ENCODE results near the gene PPFIA1. TPM values are rescaled to one million over a fixed set of nuclear protein-coding genes. Genes with fewer than 3 reads are reported as not detected.

The PPFIA1 gene
- total RNA-seq, 6 experiments from 2014 or later: 29.4 to 40.0 (median 32.7) TPM

DNA sequence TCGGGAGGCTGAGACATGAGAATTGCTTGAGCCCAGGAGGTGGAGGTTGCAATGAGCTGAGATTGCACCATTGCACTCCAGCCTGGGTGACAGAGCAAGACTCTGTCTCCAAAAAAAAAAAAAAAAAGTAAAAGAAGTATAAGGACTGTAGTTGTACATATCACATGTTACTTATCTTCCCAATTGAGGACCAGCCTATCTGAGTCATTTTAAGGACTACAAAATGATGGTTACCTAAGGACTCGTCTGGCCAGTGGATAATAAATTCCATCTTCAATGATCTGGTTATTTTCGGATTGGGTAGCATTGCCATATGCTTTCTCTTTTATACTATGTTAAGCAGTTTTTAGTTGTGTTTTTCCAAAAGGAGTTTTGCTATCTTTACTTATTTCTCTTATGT, 55.3 kb downstream of the PPFIA1 start:
- no peak overlapping the region for H3K4me3 Mint-ChIP-seq
- H3K27me3 Mint-ChIP-seq (ENCODE audit: insufficient read depth): no peaks in the 10 kb centered on the region; the same call in 1 of the 2 replicates
- DNase-seq: no peak
- peak overlapping the region; percentile 61 for H3K27ac Mint-ChIP-seq
- H3K36me3 Mint-ChIP-seq (ENCODE audit: low read depth): peaks cover 37% of the 10 kb centered on the region
- TF ChIP-seq, protein P1, sequence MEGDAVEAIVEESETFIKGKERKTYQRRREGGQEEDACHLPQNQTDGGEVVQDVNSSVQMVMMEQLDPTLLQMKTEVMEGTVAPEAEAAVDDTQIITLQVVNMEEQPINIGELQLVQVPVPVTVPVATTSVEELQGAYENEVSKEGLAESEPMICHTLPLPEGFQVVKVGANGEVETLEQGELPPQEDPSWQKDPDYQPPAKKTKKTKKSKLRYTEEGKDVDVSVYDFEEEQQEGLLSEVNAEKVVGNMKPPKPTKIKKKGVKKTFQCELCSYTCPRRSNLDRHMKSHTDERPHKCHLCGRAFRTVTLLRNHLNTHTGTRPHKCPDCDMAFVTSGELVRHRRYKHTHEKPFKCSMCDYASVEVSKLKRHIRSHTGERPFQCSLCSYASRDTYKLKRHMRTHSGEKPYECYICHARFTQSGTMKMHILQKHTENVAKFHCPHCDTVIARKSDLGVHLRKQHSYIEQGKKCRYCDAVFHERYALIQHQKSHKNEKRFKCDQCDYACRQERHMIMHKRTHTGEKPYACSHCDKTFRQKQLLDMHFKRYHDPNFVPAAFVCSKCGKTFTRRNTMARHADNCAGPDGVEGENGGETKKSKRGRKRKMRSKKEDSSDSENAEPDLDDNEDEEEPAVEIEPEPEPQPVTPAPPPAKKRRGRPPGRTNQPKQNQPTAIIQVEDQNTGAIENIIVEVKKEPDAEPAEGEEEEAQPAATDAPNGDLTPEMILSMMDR (IDR thresholded peaks at IDR 0.05): no peak
- no peaks in the 10 kb centered on the region for H3K9me3 Mint-ChIP-seq
- peaks cover 25% of the 10 kb centered on the region for H3K4me1 Mint-ChIP-seq (ENCODE audit: low read depth)

DNA sequence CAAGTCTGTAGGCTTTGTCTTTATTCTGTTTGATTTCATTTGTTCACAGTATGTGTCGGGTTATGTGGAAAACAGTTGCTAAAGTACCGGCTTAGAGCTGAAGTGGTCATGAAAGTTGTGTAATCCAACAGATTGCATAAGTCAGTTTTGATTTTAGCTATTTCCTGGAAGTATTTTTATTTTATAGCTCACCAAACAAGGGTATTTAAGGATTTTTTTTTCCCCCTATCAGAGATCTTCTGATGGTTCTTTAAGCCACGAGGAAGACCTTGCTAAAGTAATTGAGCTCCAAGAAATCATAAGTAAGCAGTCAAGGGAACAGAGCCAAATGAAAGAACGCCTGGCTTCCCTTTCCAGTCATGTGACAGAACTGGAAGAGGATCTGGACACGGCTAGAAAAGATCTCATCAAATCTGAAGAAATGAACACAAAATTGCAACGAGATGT, 55.9 kb downstream of the PPFIA1 start:
- Mint-ChIP-seq H3K36me3 (ENCODE audit: low read depth) (peaks cover 34% of the 10 kb centered on the region), H3K4me1 (ENCODE audit: low read depth) (peaks cover 25% of the 10 kb centered on the region), H3K4me3 (no peak overlapping the region), H3K27me3 (ENCODE audit: insufficient read depth) (no peaks in the 10 kb centered on the region; the same call in 1 of the 2 replicates), H3K9me3 (no peaks in the 10 kb centered on the region), H3K27ac (peak overlapping the region; percentile 61)
- peak; percentile 17 for DNase-seq
- TF ChIP-seq, protein P1 (IDR thresholded peaks at IDR 0.05): no peak

GRCh38 chr11:70326833-70327232, 56.3 kb downstream of the PPFIA1 start:
- Mint-ChIP-seq H3K4me3 (no peak overlapping the region), H3K27me3 (ENCODE audit: insufficient read depth) (no peaks in the 10 kb centered on the region; the same call in 1 of the 2 replicates), H3K27ac (peak overlapping the region; percentile 61), H3K36me3 (ENCODE audit: low read depth) (peaks cover 34% of the 10 kb centered on the region), H3K4me1 (ENCODE audit: low read depth) (peaks cover 25% of the 10 kb centered on the region), H3K9me3 (no peaks in the 10 kb centered on the region)
- DNase-seq: no peak
- TF ChIP-seq, protein P1 (IDR thresholded peaks at IDR 0.05): no peak

- Mint-ChIP-seq H3K9me3 (no peaks in the 10 kb centered on the region), H3K27me3 (ENCODE audit: insufficient read depth) (no peaks in the 10 kb centered on the region; the same call in 1 of the 2 replicates), H3K36me3 (ENCODE audit: low read depth) (peaks cover 37% of the 10 kb centered on the region), H3K27ac (no peak overlapping the region), H3K4me3 (no peak overlapping the region), H3K4me1 (ENCODE audit: low read depth) (peaks cover 25% of the 10 kb centered on the region)
- DNase-seq: no peak
- TF ChIP-seq, protein P1 (IDR thresholded peaks at IDR 0.05): no peak
These were observed 57.2 kb downstream of the PPFIA1 start for GRCh38 chr11:70327717-70328116.

DNA sequence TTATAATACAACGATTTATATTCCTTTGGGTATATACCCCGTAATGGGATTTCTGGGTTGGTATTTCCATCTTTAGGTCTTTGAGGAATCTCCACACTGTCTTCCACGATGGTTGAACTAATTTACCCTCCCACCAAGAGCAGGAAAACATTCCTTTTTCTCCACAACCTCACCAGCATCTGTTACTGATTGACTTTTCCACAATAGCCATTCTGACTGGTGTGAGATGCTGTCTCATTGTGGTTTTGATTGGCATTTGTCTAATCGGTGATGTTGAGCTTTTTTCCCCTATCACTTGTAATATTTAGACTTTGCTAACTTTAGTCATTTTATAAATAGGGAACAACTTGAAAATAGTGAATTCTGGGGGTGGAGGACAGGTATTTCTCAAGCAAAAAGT, 58.1 kb downstream of the PPFIA1 start:
- DNase-seq: no peak
- TF ChIP-seq, protein P1 (IDR thresholded peaks at IDR 0.05): no peak
- H3K27me3 Mint-ChIP-seq (ENCODE audit: insufficient read depth): no peaks in the 10 kb centered on the region; the same call in 1 of the 2 replicates
- no peak overlapping the region for H3K27ac Mint-ChIP-seq
- no peaks in the 10 kb centered on the region for H3K9me3 Mint-ChIP-seq
- peaks cover 45% of the 10 kb centered on the region for H3K36me3 Mint-ChIP-seq (ENCODE audit: low read depth)
- no peak overlapping the region for H3K4me3 Mint-ChIP-seq
- peaks cover 29% of the 10 kb centered on the region for H3K4me1 Mint-ChIP-seq (ENCODE audit: low read depth)
